ENCODE results near the gene GPR162.

Gene GPR162

GRCh38 chr12:6823182-6824084 is 1.8 kb downstream of the GPR162 start:
- no peak for DNase-seq

GRCh38 chr12:6824085-6824775 is 2.6 kb downstream of the GPR162 start:
- DNase-seq = no peak

- DNase-seq = no peak
Measured at GRCh38 chr12:6824901-6825381, 3.3 kb downstream of the GPR162 start.

DNA sequence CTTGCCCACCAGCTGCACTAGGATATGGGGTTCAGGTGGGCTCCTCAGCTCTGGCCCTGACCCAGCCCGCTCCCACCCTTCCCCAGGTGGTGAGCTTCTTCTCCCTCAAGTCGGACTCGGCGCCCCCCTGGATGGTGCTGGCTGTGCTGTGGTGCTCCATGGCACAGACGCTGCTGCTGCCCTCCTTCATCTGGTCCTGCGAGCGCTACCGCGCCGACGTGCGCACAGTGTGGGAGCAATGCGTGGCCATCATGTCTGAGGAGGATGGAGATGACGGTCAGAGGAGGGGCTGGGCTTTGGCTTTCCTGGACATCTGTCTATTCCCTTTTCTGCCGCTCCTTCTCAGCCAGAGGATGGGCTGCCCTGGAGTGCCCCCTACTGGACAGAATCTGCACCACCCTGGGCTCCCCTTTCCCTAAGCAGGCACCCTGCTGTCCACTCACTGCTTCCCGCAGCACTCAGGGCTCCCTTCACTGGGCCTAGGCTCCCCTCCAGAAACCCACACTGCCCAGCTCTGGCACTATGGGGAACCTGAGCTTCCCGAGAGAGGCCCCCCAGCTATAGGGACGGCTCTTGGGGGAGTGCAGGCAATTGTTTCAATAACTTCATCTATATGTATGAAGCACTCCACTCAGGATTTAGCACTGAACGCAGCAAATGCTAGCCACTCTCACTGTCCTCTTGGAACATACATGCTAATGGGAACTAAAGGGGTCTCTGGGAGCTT is 3.9 kb downstream of the GPR162 start:
- peak; percentile 87 for DNase-seq

- DNase-seq = no peak
Measured at GRCh38 chr12:6826125-6826733, 4.6 kb downstream of the GPR162 start.

DNA sequence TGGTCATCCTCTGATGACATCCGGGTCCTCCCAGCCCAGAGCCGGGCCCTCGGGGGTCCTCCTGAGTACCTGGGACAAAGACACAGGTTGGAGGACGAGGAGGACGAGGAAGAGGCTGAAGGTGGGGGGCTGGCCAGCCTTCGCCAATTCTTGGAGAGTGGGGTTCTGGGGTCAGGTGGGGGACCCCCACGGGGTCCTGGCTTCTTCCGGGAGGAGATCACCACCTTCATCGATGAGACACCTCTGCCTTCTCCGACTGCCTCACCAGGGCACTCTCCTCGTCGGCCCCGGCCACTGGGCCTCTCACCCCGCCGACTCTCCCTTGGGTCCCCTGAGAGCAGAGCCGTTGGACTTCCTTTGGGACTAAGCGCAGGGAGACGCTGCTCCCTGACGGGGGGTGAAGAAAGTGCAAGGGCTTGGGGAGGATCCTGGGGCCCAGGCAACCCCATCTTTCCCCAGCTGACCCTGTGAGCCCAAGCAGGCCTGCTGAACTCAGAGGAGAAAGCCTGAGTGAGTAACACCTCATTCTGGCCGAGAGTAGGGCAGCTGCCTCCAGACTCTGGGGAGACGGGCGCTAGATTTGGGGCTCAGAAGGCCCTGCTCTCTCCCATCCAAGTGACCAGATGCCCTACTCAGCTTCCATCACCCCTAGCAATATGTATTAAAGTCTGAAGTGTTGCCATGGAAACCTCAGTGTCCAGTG is 5.3 kb downstream of the GPR162 start:
- DNase-seq = no peak

GRCh38 chr12:6827437-6827911 is 5.9 kb downstream of the GPR162 start:
- DNase-seq = peak; percentile 68

- no peak for DNase-seq
Measured at GRCh38 chr12:6827982-6828780, 6.6 kb downstream of the GPR162 start, which contains the start of gene P3H3. Gene P3H3, plus strand, starts transcription at chr12:6828407. Its CDS starts 34 bp downstream, at chr12:6828441.

DNA sequence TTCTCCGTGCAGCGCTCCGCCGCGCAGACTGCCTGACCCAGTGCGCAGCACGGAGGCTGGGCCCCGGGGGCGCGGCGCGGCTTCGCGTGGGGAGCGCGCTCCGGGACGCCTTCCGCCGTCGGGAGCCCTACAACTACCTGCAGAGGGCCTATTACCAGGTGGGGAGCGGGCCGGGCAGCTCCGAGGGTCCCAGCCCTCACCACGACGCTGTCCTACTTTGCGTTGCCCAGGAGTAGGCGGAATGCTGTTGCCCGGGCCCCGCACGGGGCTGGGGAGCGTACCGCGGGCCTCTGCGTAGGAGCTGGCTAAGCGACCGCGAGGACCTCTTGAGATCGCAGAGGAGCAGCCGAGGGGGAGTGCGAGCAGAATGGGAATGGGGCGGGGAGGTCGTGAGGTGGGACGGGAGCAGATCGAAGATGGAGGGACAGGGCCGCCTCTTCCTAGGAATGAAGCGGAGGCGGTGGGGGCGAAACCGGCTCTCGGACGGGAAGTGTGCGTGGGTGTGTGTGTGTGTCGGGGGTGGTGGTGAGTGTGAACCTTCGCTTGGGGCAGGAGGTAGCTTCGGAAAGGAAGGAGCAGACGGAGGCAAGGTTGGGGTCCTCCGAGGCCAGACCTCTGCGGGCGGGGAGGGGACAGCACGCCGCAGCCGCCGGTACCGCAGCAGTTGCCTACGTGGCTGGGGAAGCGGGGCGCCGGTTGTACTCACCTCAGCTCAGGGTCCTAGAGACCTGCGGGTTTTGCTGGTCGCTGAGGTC is 7.3 kb downstream of the GPR162 start:
- peak; percentile 61 for DNase-seq

GRCh38 chr12:6829536-6830220 is 8.1 kb downstream of the GPR162 start:
- DNase-seq = no peak

DNA sequence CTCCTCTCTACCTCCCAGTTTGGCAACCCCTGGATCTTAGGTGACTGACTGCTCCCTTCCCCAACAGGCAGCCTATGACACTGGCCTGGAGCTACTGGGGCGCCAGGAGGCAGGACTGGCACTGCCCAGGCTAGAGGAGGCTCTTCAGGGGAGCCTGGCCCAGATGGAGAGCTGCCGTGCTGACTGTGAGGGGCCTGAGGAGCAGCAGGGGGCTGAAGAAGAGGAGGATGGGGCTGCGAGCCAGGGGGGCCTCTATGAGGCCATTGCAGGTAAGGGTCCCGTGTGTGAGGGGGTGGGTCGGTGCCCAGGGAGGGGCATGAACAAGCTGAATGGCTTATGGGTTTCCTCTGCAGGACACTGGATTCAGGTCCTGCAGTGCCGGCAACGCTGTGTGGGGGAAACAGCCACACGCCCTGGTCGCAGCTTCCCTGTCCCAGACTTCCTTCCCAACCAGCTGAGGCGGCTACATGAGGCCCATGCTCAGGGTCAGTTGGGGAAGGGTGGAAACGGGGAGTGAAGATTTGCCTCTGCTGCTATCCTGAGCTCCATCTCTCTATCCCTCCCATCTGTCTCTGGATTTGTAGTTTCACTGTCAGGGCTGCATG is 8.8 kb downstream of the GPR162 start:
- DNase-seq = no peak

DNA sequence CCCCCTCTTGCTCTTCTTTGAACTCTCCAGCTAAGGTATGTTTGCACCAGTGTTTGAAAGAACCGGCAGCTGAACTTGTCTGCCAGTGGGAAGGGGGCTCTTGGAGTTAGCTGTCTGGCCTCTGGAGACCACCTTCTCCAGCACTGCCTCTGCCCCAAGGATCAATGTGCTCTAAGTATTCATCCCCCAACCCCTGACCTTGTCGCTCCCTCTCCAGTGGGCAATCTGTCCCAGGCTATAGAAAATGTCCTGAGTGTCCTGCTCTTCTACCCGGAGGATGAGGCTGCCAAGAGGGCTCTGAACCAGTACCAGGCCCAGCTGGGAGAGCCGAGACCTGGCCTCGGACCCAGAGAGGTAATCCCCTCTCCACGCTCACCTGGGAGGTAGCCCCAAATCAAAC is 9.4 kb downstream of the GPR162 start:
- no peak for DNase-seq

DNA sequence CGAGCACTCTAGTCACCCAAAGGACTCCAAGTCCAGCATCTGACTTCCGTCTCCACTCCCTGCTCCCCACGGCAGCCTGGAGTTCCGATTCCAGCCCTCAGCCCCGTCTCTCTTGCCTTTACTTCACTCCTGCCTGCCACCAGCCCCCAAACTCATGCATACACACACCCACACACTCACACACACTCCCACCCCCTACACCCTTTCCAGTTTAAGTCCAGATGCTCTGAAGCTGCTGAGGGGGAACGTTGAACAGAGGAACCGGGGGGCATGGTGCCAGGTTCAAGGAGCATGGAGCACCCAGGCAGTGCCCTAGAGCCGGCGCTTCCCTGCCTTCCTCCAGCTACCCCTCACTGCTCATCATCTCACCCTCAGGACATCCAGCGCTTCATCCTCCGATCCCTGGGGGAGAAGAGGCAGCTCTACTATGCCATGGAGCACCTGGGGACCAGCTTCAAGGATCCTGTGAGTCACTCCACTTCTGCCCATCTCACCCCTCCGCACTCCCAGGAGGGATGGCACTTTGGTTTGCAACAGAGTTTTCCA is 9.9 kb downstream of the GPR162 start:
- no peak for DNase-seq

DNA sequence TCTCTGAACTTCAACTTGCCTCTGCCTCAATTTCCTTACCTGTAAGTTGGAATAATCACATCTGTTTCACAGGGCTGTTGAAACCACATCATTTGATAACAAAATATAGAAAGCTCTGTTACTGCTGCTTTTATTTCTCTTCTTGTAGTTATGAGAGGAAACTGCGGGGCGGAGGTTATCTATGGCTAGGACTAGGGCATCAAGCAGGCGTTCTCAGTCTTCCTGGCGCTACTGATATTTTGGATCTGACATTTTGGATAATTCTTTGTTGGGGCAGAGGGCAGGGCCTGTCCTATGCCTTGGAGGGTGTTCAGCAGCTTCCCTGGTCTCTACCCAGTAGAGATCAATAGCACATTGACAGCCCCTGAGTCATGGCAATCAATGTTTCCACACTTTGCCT is 10.5 kb downstream of the GPR162 start:
- no peak for DNase-seq

GRCh38 chr12:6833189-6833890 is 11.7 kb downstream of the GPR162 start:
- DNase-seq = no peak

DNA sequence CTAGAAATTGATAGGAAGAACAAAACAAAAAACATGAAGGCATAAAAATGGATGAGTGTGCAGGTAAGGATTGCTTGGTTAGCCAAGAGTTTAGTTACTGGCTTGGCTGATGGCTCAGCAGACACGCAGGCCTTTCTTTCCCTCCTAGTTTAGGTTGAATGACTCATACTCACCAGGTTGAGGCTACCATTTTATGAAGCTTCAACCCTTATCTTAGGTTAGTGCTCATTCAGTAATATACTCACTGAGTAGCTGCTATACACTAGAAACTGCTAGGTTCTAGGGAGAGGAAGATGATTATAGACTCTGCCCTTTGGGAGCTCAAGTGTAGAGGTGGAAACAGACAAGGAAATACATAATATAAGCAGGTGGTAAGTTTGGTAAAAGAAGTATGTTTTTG is 12.6 kb downstream of the GPR162 start:
- no peak for DNase-seq

GRCh38 chr12:6834873-6835272 is 13.3 kb downstream of the GPR162 start:
- no peak for DNase-seq

GRCh38 chr12:6836851-6837250 is 15.2 kb downstream of the GPR162 start:
- DNase-seq = no peak
